B cell (primary cell): ENCODE results near the gene IPCEF1. TPM values are rescaled to one million over a fixed set of nuclear protein-coding genes. Genes with fewer than 3 reads are reported as not detected.

Experiments used
- ATAC-seq: fragments of 200-7000 bp; cut with Tn5 transposase; one replicate; pipeline ENCODE4 v1.10.0; 2021; ENCODE audit warnings: low read depth, mild to moderate bottlenecking, moderate number of reproducible peaks, moderate library complexity
- CTCF ChIA-PET: fragments of 350-600 bp; sonication (Branson Sonifier 250); formaldehyde crosslinking; loops from one replicate; lab custom pipeline; 2021; ENCODE audit warnings: antibody characterized with exemption, inconsistent platforms; lab: Charles Lee
- POLR2A ChIA-PET: fragments of 350-600 bp; sonication (Branson Sonifier 250); formaldehyde crosslinking; loops from one replicate; lab custom pipeline; 2021; ENCODE audit warnings: antibody characterized with exemption; lab: Charles Lee
- DNase-seq: peaks from one replicate; pipeline ENCODE4 v3.0.0; 2013
- H2AFZ ChIP-seq: 2 replicates; pipeline ENCODE4 v1.6.1; 2012; ENCODE audit warnings: mild to moderate bottlenecking, low read depth, low read length; ENCODE audit not compliant: insufficient read depth, poor library complexity, severe bottlenecking
- H3K27ac ChIP-seq, 2 donors: 1 replicate in 1 of 2; 2 replicates in 1 of 2; pipeline ENCODE4 v1.5.1; 2012 to 2013; ENCODE audit warnings: low read length in 2 of 2, mild to moderate bottlenecking in 2 of 2, moderate library complexity in 1 of 2
- H3K27me3 ChIP-seq, 4 experiments: fragments of 200-600 bp in 1 of 4; sonication (generic) in 1 of 4; replicated peaks in 1 of 4; 1 replicate in 2 of 4; 2 replicates in 2 of 4; pipeline versions ENCODE4 v1.6.1 to v1.7.0; 2013 to 2016; ENCODE audit warnings: low read length in 3 of 4, mild to moderate bottlenecking in 2 of 4, mixed read lengths in 1 of 4, moderate library complexity in 1 of 4; ENCODE audit not compliant: insufficient read depth in 4 of 4, control insufficient read depth in 3 of 4; ENCODE audit errors: control extremely low read depth in 1 of 4
- H3K36me3 ChIP-seq, 2 experiments: replicated peaks in 1 of 2; 1 replicate in 1 of 2; 2 replicates in 1 of 2; pipeline versions ENCODE4 v1.6.1 to v1.7.1; 2013; ENCODE audit warnings: low read length in 1 of 2; ENCODE audit not compliant: insufficient read depth in 2 of 2, control insufficient read depth in 1 of 2; ENCODE audit errors: control extremely low read depth in 1 of 2, extremely low read depth in 1 of 2
- H3K4me1 ChIP-seq, 2 donors: fragments of 200-600 bp in 1 of 2; sonication (generic) in 1 of 2; 1 replicate in 1 of 2; 2 replicates in 1 of 2; pipeline versions ENCODE4 v1.5.1 to v1.6.1; 2013 to 2017; ENCODE audit warnings: low read length in 2 of 2; ENCODE audit not compliant: control insufficient read depth in 2 of 2, insufficient read depth in 2 of 2
- H3K4me2 ChIP-seq: replicated peaks from 2 replicates; pipeline ENCODE3; 2012; ENCODE audit warnings: mild to moderate bottlenecking, low read depth, low read length; ENCODE audit not compliant: poor library complexity, severe bottlenecking
- H3K4me3 ChIP-seq, 5 experiments: fragments of 200-600 bp in 1 of 5; sonication (generic) in 1 of 5; 1 replicate in 3 of 5; 2 replicates in 2 of 5; pipeline versions ENCODE4 v1.5.1 to v1.7.0; 2011 to 2016; ENCODE audit warnings: low read length in 4 of 5, mild to moderate bottlenecking in 4 of 5, low read depth in 2 of 5, control low read depth in 1 of 5, moderate library complexity in 1 of 5; ENCODE audit not compliant: insufficient read depth in 1 of 5; ENCODE audit errors: control extremely low read depth in 1 of 5, extremely low read depth in 1 of 5
- H3K79me2 ChIP-seq: fragments of 200-600 bp; sonication (generic); one replicate; pipeline ENCODE4 v1.6.0; 2016; ENCODE audit warnings: low read length; ENCODE audit not compliant: control insufficient read depth, insufficient read depth
- H3K9ac ChIP-seq: fragments of 200-600 bp; sonication (generic); 2 replicates; pipeline ENCODE4 v1.6.1; 2017; ENCODE audit warnings: mild to moderate bottlenecking, low read length, moderate library complexity
- H3K9me3 ChIP-seq, 3 donors: one replicate each; pipeline versions ENCODE4 v1.6.1 to v1.7.1; 2013; ENCODE audit warnings: low read length in 2 of 3; ENCODE audit not compliant: control insufficient read depth in 2 of 3, insufficient read depth in 1 of 3; ENCODE audit errors: control extremely low read depth in 1 of 3
- H4K20me1 ChIP-seq: 2 replicates; pipeline ENCODE4 v1.6.0; 2012; ENCODE audit warnings: mild to moderate bottlenecking, low read length; ENCODE audit not compliant: insufficient read depth, control insufficient read depth, poor library complexity, severe bottlenecking
- H3K27ac Mint-ChIP-seq: one replicate; pipeline ENCODE4 v1.8.0; 2021; ENCODE audit warnings: mixed read lengths
- H3K27me3 Mint-ChIP-seq: one replicate; pipeline ENCODE4 v1.8.0; 2021; ENCODE audit warnings: mixed read lengths
- H3K4me1 Mint-ChIP-seq: one replicate; pipeline ENCODE4 v1.8.0; 2021; ENCODE audit warnings: mixed read lengths
- H3K4me3 Mint-ChIP-seq: one replicate; pipeline ENCODE4 v1.8.0; 2021; ENCODE audit warnings: mixed read lengths
- H3K9me3 Mint-ChIP-seq: one replicate; pipeline ENCODE4 v1.8.0; 2022; ENCODE audit warnings: mixed read lengths; ENCODE audit not compliant: insufficient read depth
- EZH2 ChIP-seq: IDR thresholded peaks from 2 replicates; pipeline ENCODE4 v1.6.1; 2012; ENCODE audit warnings: borderline replicate concordance, low read depth, mild to moderate bottlenecking, moderate library complexity, low read length; ENCODE audit not compliant: insufficient read depth, poor library complexity, severe bottlenecking
- WGBS: methylation state at CpG from one replicate; pipeline ENCODE4 v1.1.5; 2013; ENCODE audit warnings: missing lambda C conversion rate; ENCODE audit not compliant: insufficient coverage; 5-methylcytosine and 5-hydroxymethylcytosine counted together
- intact Hi-C: fragments of 100-400 bp; cut with micrococcal nuclease; formaldehyde crosslinking; loops from one replicate; pipeline ENCODE4 v1.10.0; 2022
- polyA plus RNA-seq: library from polyadenylated mRNA; depleted of rRNA; stranded (reverse); fragments of >200 nt; gene quantifications from 2 replicates; pipeline ENCODE4 v1.2.3, GENCODE V29; 2012
- total RNA-seq, 2 donors: library from RNA; stranded (reverse); fragments of 120-200 nt in 1 of 2; gene quantifications; 1 replicate in 1 of 2; 2 replicates in 1 of 2; pipeline versions ENCODE4 v1.2.3 to v1.2.4, GENCODE V29; 2013 to 2022
- TF ChIP-seq, protein P1 (sequence below): fragments of 200-600 bp; IDR thresholded peaks from one replicate; pipeline ENCODE4 v1.8.0; 2022; ENCODE audit warnings: antibody characterized with exemption, mild to moderate bottlenecking

Gene IPCEF1
- total and polyA plus RNA-seq, 2 donors (not counting 1 experiment from before 2014, with no cell fraction given): 0.22 to 0.94 TPM

DNA sequence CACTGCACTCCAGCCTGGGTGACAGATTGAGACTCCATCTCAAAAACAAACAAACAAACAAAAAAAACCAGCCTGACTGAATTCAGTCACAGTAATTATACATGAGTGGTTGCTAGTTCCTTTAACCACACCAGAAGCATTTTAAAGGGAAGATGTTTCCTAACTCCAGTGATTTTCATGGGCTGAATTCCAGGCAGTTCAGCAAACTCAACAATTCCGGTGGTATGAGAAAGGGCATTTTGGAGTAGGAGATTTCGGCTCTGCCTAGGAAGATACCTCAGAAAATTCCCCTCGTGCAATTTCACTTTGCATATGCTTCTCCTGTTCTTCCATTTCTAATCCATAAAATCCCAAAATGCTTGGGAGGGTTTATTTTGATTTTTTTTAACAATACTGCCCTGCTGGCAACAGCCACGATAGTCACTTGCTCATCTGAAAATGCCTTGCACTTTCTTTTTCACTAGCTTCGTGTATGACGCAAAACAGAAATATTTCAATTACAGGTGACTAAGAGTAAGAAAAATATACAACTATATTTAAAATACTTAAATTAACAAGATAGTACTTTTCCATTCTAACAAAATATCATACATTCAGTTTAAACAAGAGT lies 48.3 kb upstream of the IPCEF1 start:
- Histone ChIP-seq H3K9ac (no peak overlapping the region), H3K4me3 (no peak overlapping the region), H3K4me1 (no peaks in the 10 kb centered on the region), H2AFZ (no peak overlapping the region), H3K27me3 (no peaks in the 10 kb centered on the region), H4K20me1 (no peaks in the 10 kb centered on the region), H3K27ac (no peak overlapping the region), H3K36me3 (no peaks in the 10 kb centered on the region), H3K9me3 (no peaks in the 10 kb centered on the region), H3K79me2 (no peaks in the 10 kb centered on the region), H3K4me2 (no peak overlapping the region)
- DNase-seq (no peak), ATAC-seq (no peak)
- TF ChIP-seq, protein P1, sequence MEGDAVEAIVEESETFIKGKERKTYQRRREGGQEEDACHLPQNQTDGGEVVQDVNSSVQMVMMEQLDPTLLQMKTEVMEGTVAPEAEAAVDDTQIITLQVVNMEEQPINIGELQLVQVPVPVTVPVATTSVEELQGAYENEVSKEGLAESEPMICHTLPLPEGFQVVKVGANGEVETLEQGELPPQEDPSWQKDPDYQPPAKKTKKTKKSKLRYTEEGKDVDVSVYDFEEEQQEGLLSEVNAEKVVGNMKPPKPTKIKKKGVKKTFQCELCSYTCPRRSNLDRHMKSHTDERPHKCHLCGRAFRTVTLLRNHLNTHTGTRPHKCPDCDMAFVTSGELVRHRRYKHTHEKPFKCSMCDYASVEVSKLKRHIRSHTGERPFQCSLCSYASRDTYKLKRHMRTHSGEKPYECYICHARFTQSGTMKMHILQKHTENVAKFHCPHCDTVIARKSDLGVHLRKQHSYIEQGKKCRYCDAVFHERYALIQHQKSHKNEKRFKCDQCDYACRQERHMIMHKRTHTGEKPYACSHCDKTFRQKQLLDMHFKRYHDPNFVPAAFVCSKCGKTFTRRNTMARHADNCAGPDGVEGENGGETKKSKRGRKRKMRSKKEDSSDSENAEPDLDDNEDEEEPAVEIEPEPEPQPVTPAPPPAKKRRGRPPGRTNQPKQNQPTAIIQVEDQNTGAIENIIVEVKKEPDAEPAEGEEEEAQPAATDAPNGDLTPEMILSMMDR: no peak
- no peak for TF ChIP-seq EZH2
- no CpG with 5 or more reads among the region's 6 CpGs for WGBS
- POLR2A ChIA-PET: no interaction called here
- H3K4me1 Mint-ChIP-seq: no peaks in the 10 kb centered on the region
- H3K4me3 Mint-ChIP-seq: no peak overlapping the region
- H3K27me3 Mint-ChIP-seq: no peaks in the 10 kb centered on the region
- CTCF ChIA-PET: no interaction called here
- intact Hi-C loops: no loop called here
- H3K9me3 Mint-ChIP-seq: no peaks in the 10 kb centered on the region
- no peak overlapping the region for H3K27ac Mint-ChIP-seq

- intact Hi-C loops: no loop called here
- no peaks in the 10 kb centered on the region for H3K79me2 ChIP-seq
- Mint-ChIP-seq H3K9me3 (no peaks in the 10 kb centered on the region), H3K27ac (no peak overlapping the region), H3K27me3 (no peaks in the 10 kb centered on the region), H3K4me1 (no peaks in the 10 kb centered on the region), H3K4me3 (no peak overlapping the region)
- DNase-seq (no peak), ATAC-seq (no peak)
- H3K9me3 ChIP-seq: no peaks in the 10 kb centered on the region
- no peak for TF ChIP-seq EZH2
- TF ChIP-seq, protein P1: no peak
- ChIA-PET POLR2A (no interaction called here), CTCF (no interaction called here)
- no peaks in the 10 kb centered on the region for H3K27me3 ChIP-seq
- H3K9ac ChIP-seq: no peak overlapping the region
- H4K20me1 ChIP-seq: no peaks in the 10 kb centered on the region
- H3K27ac ChIP-seq: no peak overlapping the region
- WGBS: 23% methylated on average over 4 of the region's 4 CpGs
- H3K4me2 ChIP-seq: no peak overlapping the region
- no peak overlapping the region for H2AFZ ChIP-seq
- no peak overlapping the region for H3K4me3 ChIP-seq
- no peaks in the 10 kb centered on the region for H3K36me3 ChIP-seq
- no peaks in the 10 kb centered on the region for H3K4me1 ChIP-seq
Measured at GRCh38 chr6:154403788-154404187, 47.2 kb upstream of the IPCEF1 start.
